GM23338 (cell line): Measurements from ENCODE around the gene JAKMIP2. TPM values are rescaled to one million over a fixed set of nuclear protein-coding genes. Genes with fewer than 3 reads are reported as not detected.

Experiments used
- ATAC-seq: fragments of 200-7000 bp; cut with Tn5 transposase; 3 replicates; pipeline ENCODE4 v1.9.1; 2020
- DNase-seq: peaks from one replicate; pipeline ENCODE4 v3.0.0-alpha.2; 2015; ENCODE audit warnings: low spot score
- H2AFZ ChIP-seq: fragments of 200-600 bp; sonication (generic); 2 replicates; pipeline ENCODE4 v1.8.0; 2016; ENCODE audit warnings: antibody characterized with exemption, mild to moderate bottlenecking, moderate library complexity
- H3F3A ChIP-seq: fragments of 200-600 bp; sonication (generic); replicated peaks from 2 replicates; pipeline ENCODE4 v1.8.0; 2017; ENCODE audit warnings: antibody characterized with exemption, mixed run types, low read depth
- H3K27ac ChIP-seq: fragments of 200-600 bp; sonication (generic); 2 replicates; pipeline ENCODE4 v1.6.1; 2016; ENCODE audit warnings: low read depth
- H3K27me3 ChIP-seq: fragments of 200-600 bp; sonication (generic); 2 replicates; pipeline ENCODE4 v1.8.0; 2016; ENCODE audit warnings: mild to moderate bottlenecking, mixed run types, moderate library complexity; ENCODE audit not compliant: insufficient read depth
- H3K36me3 ChIP-seq: fragments of 200-600 bp; sonication (generic); 2 replicates; pipeline ENCODE4 v1.8.0; 2016; ENCODE audit warnings: mild to moderate bottlenecking; ENCODE audit not compliant: insufficient read depth
- H3K4me1 ChIP-seq: fragments of 200-600 bp; sonication (generic); 2 replicates; pipeline ENCODE4 v1.8.0; 2016; ENCODE audit warnings: mild to moderate bottlenecking, moderate library complexity; ENCODE audit not compliant: insufficient read depth
- H3K4me2 ChIP-seq: fragments of 200-600 bp; sonication (generic); 2 replicates; pipeline ENCODE4 v1.7.1; 2017; ENCODE audit warnings: mixed run types
- H3K4me3 ChIP-seq: fragments of 200-600 bp; sonication (generic); 2 replicates; pipeline ENCODE4 v1.6.1; 2016; ENCODE audit warnings: mixed run types
- H3K79me2 ChIP-seq: fragments of 200-600 bp; sonication (generic); replicated peaks from 2 replicates; pipeline ENCODE4 v1.8.0; 2017; ENCODE audit warnings: mild to moderate bottlenecking; ENCODE audit not compliant: insufficient read depth
- H3K9me2 ChIP-seq: fragments of 200-600 bp; sonication (generic); 2 replicates; pipeline ENCODE4 v1.8.0; 2017; ENCODE audit not compliant: insufficient read depth
- H4K20me1 ChIP-seq: fragments of 200-600 bp; sonication (generic); replicated peaks from 2 replicates; pipeline ENCODE4 v1.8.0; 2017; ENCODE audit warnings: mild to moderate bottlenecking; ENCODE audit not compliant: insufficient read depth
- H3K27ac Mint-ChIP-seq: 2 replicates; pipeline ENCODE4 v1.8.0; 2020; ENCODE audit warnings: inconsistent platforms, mild to moderate bottlenecking, moderate library complexity, mixed read lengths
- H3K27me3 Mint-ChIP-seq: 3 replicates; pipeline ENCODE4 v1.8.0; 2022; ENCODE audit warnings: low read depth, mild to moderate bottlenecking, moderate library complexity, mixed read lengths, inconsistent platforms; ENCODE audit not compliant: insufficient read depth, poor library complexity
- H3K36me3 Mint-ChIP-seq: 3 replicates; pipeline ENCODE4 v1.8.0; 2021; ENCODE audit warnings: low read depth, mild to moderate bottlenecking, inconsistent platforms, moderate library complexity, mixed read lengths
- H3K4me1 Mint-ChIP-seq: 3 replicates; pipeline ENCODE4 v1.8.0; 2020; ENCODE audit warnings: mild to moderate bottlenecking, inconsistent platforms, mixed read lengths
- H3K4me3 Mint-ChIP-seq: 3 replicates; pipeline ENCODE4 v1.8.0; 2021; ENCODE audit warnings: moderate library complexity, mild to moderate bottlenecking, inconsistent platforms, mixed read lengths
- H3K9me3 Mint-ChIP-seq: 3 replicates; pipeline ENCODE4 v1.8.0; 2020; ENCODE audit warnings: moderate library complexity, mild to moderate bottlenecking, inconsistent platforms, mixed read lengths
- CREB1 ChIP-seq: fragments of 250-450 bp; sonication (Bioruptor Pico); IDR thresholded peaks from 2 replicates; pipeline ENCODE4 v1.5.0; 2020; ENCODE audit warnings: low read depth, mild to moderate bottlenecking, moderate library complexity
- EZH2 ChIP-seq: fragments of 200-600 bp; sonication (generic); IDR thresholded peaks from one replicate; pipeline ENCODE4 v1.8.0; 2017; ENCODE audit warnings: antibody characterized with exemption, mild to moderate bottlenecking, low read depth; ENCODE audit not compliant: unreplicated experiment
- JUNB ChIP-seq: IDR thresholded peaks from one replicate; pipeline ENCODE4 v1.6.1; 2016; ENCODE audit warnings: antibody characterized with exemption; ENCODE audit not compliant: unreplicated experiment
- NANOG ChIP-seq: IDR thresholded peaks from 2 replicates; pipeline ENCODE4 v1.6.1; 2016; ENCODE audit warnings: antibody characterized with exemption, borderline replicate concordance
- POLR2AphosphoS5 ChIP-seq: IDR thresholded peaks from 2 replicates; pipeline ENCODE4 v1.6.1; 2016; ENCODE audit warnings: antibody characterized with exemption, low read depth
- STAT1 ChIP-seq: IDR thresholded peaks from one replicate; pipeline ENCODE4 v1.6.1; 2016; ENCODE audit warnings: antibody characterized with exemption; ENCODE audit not compliant: unreplicated experiment
- ZNF114 ChIP-seq: fragments of 250-450 bp; sonication (Bioruptor Pico); IDR thresholded peaks from 2 replicates; pipeline ENCODE4 v1.5.0; 2020; ENCODE audit warnings: mild to moderate bottlenecking, moderate library complexity
- ZNF331 ChIP-seq: fragments of 250-450 bp; sonication (Bioruptor Pico); IDR thresholded peaks from 2 replicates; pipeline ENCODE4 v1.5.0; 2020; ENCODE audit warnings: low read depth, mild to moderate bottlenecking, moderate library complexity
- polyA plus RNA-seq: library from polyadenylated mRNA; unstranded; fragments of >200 nt; fragmentation: Nextera tagmentation; extraction: Ambion mirVana; gene quantifications from 2 replicates; pipeline ENCODE4 v1.2.1, GENCODE V29; 2016
- total RNA-seq: library from RNA; depleted of rRNA; stranded (reverse); fragments of >200 nt; shearing (Covaris generic); gene quantifications from 2 replicates; pipeline ENCODE4 v1.2.3, GENCODE V29; 2014
- TF ChIP-seq, protein P1 (sequence below): IDR thresholded peaks from one replicate; pipeline ENCODE4 v1.6.1; 2018; ENCODE audit warnings: antibody characterized with exemption; ENCODE audit not compliant: unreplicated experiment
- TF ChIP-seq, protein P2 (sequence below), 2 experiments: fragments of 200-600 bp in 1 of 2; sonication (generic) in 1 of 2; conservative IDR thresholded peaks; 2 replicates each; pipeline versions ENCODE4 v1.5.1 to v1.6.1; 2016 to 2017; ENCODE audit warnings: antibody characterized with exemption in 2 of 2, low read depth in 2 of 2, mild to moderate bottlenecking in 2 of 2, moderate library complexity in 1 of 2
- TF ChIP-seq, protein P3 (sequence below): IDR thresholded peaks from 2 replicates; pipeline ENCODE4 v1.6.1; 2016; ENCODE audit warnings: antibody characterized with exemption

The JAKMIP2 gene
- total and polyA plus RNA-seq, 2 experiments from 2014 or later, result 20.5 to 27.2 TPM

DNA sequence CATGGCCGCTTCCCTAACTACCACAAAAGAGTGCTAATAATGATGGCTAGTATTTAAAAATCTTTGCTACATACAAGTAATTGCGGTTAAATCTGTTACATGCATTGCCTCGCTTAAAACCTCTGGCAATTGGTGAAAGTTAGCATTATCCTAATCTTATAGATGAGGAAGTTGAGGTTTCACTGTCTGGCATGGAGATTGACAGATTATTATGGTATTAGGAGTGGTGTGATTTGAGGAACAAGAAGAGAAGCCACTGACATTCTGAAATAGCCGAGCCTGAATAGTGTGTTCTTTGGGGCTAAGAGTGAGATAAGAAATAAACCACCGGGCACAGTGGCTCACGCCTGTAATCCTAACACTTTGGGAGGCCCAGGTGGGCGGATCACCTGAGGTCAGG lies 227.4 kb downstream of the JAKMIP2 start:
- H3K27me3 Mint-ChIP-seq, result peaks cover 5% of the 10 kb centered on the region
- Histone ChIP-seq H2AFZ (0 out of 2 replicates have a peak overlapping the region, but pooled peaks have one; percentile 5), H3K27ac (no peak overlapping the region), H3K9me2 (peaks cover 3% of the 10 kb centered on the region; the same call in 1 of the 2 replicates), H3K36me3 (no peaks in the 10 kb centered on the region), H3F3A (no peaks in the 10 kb centered on the region), H3K4me1 (peaks cover 38% of the 10 kb centered on the region), H3K27me3 (no peaks in the 10 kb centered on the region), H3K79me2 (peaks cover 3% of the 10 kb centered on the region; the same call in 1 of the 2 replicates), H4K20me1 (no peaks in the 10 kb centered on the region), H3K4me2 (no peak overlapping the region), H3K4me3 (no peak overlapping the region)
- no peak overlapping the region for H3K4me3 Mint-ChIP-seq
- ATAC-seq (no peak), DNase-seq (no peak)
- H3K36me3 Mint-ChIP-seq, result no peaks in the 10 kb centered on the region; the same call in 1 of the 3 replicates
- H3K27ac Mint-ChIP-seq, result no peak overlapping the region
- H3K9me3 Mint-ChIP-seq, result no peaks in the 10 kb centered on the region; the same call in 2 of the 3 replicates
- TF ChIP-seq STAT1 (no peak), POLR2AphosphoS5 (no peak)
- TF ChIP-seq, protein P1, sequence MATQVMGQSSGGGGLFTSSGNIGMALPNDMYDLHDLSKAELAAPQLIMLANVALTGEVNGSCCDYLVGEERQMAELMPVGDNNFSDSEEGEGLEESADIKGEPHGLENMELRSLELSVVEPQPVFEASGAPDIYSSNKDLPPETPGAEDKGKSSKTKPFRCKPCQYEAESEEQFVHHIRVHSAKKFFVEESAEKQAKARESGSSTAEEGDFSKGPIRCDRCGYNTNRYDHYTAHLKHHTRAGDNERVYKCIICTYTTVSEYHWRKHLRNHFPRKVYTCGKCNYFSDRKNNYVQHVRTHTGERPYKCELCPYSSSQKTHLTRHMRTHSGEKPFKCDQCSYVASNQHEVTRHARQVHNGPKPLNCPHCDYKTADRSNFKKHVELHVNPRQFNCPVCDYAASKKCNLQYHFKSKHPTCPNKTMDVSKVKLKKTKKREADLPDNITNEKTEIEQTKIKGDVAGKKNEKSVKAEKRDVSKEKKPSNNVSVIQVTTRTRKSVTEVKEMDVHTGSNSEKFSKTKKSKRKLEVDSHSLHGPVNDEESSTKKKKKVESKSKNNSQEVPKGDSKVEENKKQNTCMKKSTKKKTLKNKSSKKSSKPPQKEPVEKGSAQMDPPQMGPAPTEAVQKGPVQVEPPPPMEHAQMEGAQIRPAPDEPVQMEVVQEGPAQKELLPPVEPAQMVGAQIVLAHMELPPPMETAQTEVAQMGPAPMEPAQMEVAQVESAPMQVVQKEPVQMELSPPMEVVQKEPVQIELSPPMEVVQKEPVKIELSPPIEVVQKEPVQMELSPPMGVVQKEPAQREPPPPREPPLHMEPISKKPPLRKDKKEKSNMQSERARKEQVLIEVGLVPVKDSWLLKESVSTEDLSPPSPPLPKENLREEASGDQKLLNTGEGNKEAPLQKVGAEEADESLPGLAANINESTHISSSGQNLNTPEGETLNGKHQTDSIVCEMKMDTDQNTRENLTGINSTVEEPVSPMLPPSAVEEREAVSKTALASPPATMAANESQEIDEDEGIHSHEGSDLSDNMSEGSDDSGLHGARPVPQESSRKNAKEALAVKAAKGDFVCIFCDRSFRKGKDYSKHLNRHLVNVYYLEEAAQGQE, result no peak
- H3K4me1 Mint-ChIP-seq, result peaks cover 40% of the 10 kb centered on the region

DNA sequence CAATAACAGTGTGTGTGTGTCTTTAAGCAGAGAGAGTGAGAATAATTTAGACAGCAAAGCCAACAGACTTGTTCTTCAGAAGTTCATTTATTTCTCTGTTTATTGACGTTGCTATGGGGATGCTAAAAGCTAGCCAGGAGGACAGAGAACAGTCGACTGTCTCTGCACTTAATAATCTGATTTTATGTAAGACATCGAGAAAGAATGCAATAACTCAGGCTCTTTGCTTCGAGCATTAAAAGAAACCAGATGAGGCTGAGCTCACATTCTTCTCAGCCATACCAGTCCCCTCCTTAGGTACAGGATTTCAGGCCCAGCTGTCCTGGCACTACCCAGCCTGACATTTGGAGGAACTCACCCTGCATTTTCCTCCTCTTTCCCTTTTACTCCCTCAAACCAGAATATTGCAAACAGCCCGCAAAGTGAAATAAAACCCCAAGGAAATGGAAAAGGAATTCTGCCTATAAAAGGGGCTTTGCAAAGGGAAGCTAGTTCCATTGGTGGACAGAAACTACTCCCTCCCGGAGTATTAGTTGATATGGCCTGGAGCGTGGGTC lies 228.2 kb downstream of the JAKMIP2 start:
- ATAC-seq (no peak), DNase-seq (no peak)
- Mint-ChIP-seq H3K27ac (no peak overlapping the region; the same call in 1 of the 2 replicates), H3K27me3 (peaks cover 5% of the 10 kb centered on the region), H3K36me3 (no peaks in the 10 kb centered on the region; the same call in 1 of the 3 replicates), H3K4me1 (peaks cover 34% of the 10 kb centered on the region), H3K9me3 (peaks cover 3% of the 10 kb centered on the region; the same call in 1 of the 3 replicates), H3K4me3 (no peak overlapping the region)
- H3K79me2 ChIP-seq, result no peaks in the 10 kb centered on the region; the same call in 1 of the 2 replicates
- H3K4me1 ChIP-seq, result peaks cover 31% of the 10 kb centered on the region
- H3K27me3 ChIP-seq, result no peaks in the 10 kb centered on the region
- H3F3A ChIP-seq, result no peaks in the 10 kb centered on the region
- peak overlapping the region; percentile 48; the same call in 1 of the 2 replicates for H2AFZ ChIP-seq
- H3K27ac ChIP-seq, result no peak overlapping the region; the same call in 1 of the 2 replicates
- peaks cover 3% of the 10 kb centered on the region; the same call in 1 of the 2 replicates for H3K9me2 ChIP-seq
- H3K36me3 ChIP-seq, result no peaks in the 10 kb centered on the region
- H3K4me3 ChIP-seq, result no peak overlapping the region
- H3K4me2 ChIP-seq, result no peak overlapping the region
- no peaks in the 10 kb centered on the region for H4K20me1 ChIP-seq
- TF ChIP-seq ZNF114 (no peak), POLR2AphosphoS5 (no peak), JUNB (no peak), ZNF331 (CRISPR knock-in tag) (no peak), STAT1 (no peak), CREB1 (CRISPR knock-in tag) (no peak), EZH2 (no peak), NANOG (no peak)
- TF ChIP-seq, protein P2, sequence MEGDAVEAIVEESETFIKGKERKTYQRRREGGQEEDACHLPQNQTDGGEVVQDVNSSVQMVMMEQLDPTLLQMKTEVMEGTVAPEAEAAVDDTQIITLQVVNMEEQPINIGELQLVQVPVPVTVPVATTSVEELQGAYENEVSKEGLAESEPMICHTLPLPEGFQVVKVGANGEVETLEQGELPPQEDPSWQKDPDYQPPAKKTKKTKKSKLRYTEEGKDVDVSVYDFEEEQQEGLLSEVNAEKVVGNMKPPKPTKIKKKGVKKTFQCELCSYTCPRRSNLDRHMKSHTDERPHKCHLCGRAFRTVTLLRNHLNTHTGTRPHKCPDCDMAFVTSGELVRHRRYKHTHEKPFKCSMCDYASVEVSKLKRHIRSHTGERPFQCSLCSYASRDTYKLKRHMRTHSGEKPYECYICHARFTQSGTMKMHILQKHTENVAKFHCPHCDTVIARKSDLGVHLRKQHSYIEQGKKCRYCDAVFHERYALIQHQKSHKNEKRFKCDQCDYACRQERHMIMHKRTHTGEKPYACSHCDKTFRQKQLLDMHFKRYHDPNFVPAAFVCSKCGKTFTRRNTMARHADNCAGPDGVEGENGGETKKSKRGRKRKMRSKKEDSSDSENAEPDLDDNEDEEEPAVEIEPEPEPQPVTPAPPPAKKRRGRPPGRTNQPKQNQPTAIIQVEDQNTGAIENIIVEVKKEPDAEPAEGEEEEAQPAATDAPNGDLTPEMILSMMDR (conservative IDR thresholded peaks at IDR 0.05; ENCODE audit: low read depth in 2 of 2), result no peak
- TF ChIP-seq, protein P3, sequence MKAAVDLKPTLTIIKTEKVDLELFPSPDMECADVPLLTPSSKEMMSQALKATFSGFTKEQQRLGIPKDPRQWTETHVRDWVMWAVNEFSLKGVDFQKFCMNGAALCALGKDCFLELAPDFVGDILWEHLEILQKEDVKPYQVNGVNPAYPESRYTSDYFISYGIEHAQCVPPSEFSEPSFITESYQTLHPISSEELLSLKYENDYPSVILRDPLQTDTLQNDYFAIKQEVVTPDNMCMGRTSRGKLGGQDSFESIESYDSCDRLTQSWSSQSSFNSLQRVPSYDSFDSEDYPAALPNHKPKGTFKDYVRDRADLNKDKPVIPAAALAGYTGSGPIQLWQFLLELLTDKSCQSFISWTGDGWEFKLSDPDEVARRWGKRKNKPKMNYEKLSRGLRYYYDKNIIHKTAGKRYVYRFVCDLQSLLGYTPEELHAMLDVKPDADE, result no peak
- TF ChIP-seq, protein P1, result no peak
